Tibial artery (tissue), 4 donors: ENCODE measurements around the gene COX20.

ENCODE experiments used
- DNase-seq, 2 donors: peaks; one replicate each; pipeline ENCODE4 v3.0.0-alpha.2; 2019
- H3K27ac ChIP-seq, 2 donors: fragments of 200-600 bp; sonication (generic) in 1 of 2; 1 replicate in 1 of 2; 2 replicates in 1 of 2; pipeline ENCODE4 v1.5.1; 2018 to 2019; ENCODE audit warnings: mild to moderate bottlenecking in 1 of 2
- H3K27me3 ChIP-seq, 2 donors: fragments of 200-600 bp; sonication (generic) in 1 of 2; one replicate each; pipeline versions ENCODE4 v1.5.1 to v1.6.0; 2016 to 2019
- H3K36me3 ChIP-seq, 3 donors: fragments of 200-600 bp; sonication (generic) in 2 of 3; one replicate each; pipeline ENCODE4 v1.5.1; 2016 to 2019; ENCODE audit warnings: mild to moderate bottlenecking in 2 of 3
- H3K4me1 ChIP-seq, 4 donors: fragments of 200-600 bp; sonication (generic) in 2 of 4; 1 replicate in 3 of 4; 2 replicates in 1 of 4; pipeline ENCODE4 v1.5.1; 2016 to 2019
- H3K4me3 ChIP-seq, 2 donors: fragments of 200-600 bp; sonication (generic) in 1 of 2; 1 replicate in 1 of 2; 2 replicates in 1 of 2; pipeline ENCODE4 v1.5.1; 2018 to 2019; ENCODE audit warnings: mild to moderate bottlenecking in 2 of 2
- H3K9me3 ChIP-seq, 3 donors: fragments of 200-600 bp; sonication (generic) in 1 of 3; one replicate each; pipeline ENCODE4 v1.5.1; 2016 to 2019
- CTCF ChIP-seq, 2 experiments: fragments of 200-600 bp in 1 of 2; fragments of 450-650 bp in 1 of 2; IDR thresholded peaks; one replicate each; pipeline ENCODE4 v1.5.1; 2017 to 2019; ENCODE audit warnings: antibody characterized with exemption in 2 of 2, mild to moderate bottlenecking in 1 of 2, moderate library complexity in 1 of 2
- intact Hi-C: fragments of 100-400 bp; cut with DNase I; formaldehyde crosslinking; loops from one replicate; pipeline ENCODE4 v1.15.0; 2023; ENCODE audit warnings: low total_unique reads

Gene COX20

GRCh38 chr1:244810221-244810620 lies 25.2 kb upstream of the COX20 start:
- Histone ChIP-seq H3K36me3 (no peaks in the 10 kb centered on the region), H3K4me3 (no peak overlapping the region), H3K9me3 (no peaks in the 10 kb centered on the region), H3K27ac (no peak overlapping the region), H3K27me3 (no peaks in the 10 kb centered on the region), H3K4me1 (no peaks in the 10 kb centered on the region)
- TF ChIP-seq CTCF (IDR thresholded peaks at IDR 0.05): no peak
- peak in 1 of 2 donors; percentile 25 for DNase-seq
- intact Hi-C loops: no loop called here

- H3K36me3 ChIP-seq: no peaks in the 10 kb centered on the region
- H3K9me3 ChIP-seq: no peaks in the 10 kb centered on the region
- intact Hi-C loops: no loop called here
- no peaks in the 10 kb centered on the region for H3K4me1 ChIP-seq
- H3K27me3 ChIP-seq: no peaks in the 10 kb centered on the region
- TF ChIP-seq CTCF (IDR thresholded peaks at IDR 0.05): no peak
- no peak overlapping the region for H3K4me3 ChIP-seq
- peak in 1 of 2 donors; percentile 10 for DNase-seq
- no peak overlapping the region for H3K27ac ChIP-seq
Measured at GRCh38 chr1:244813327-244813726, 22.1 kb upstream of the COX20 start.

GRCh38 chr1:244815600-244816099 lies 19.8 kb upstream of the COX20 start:
- H3K9me3 ChIP-seq: no peaks in the 10 kb centered on the region
- no peak overlapping the region for H3K27ac ChIP-seq
- H3K36me3 ChIP-seq: no peaks in the 10 kb centered on the region
- intact Hi-C loops: no loop called here
- no peak for TF ChIP-seq CTCF (IDR thresholded peaks at IDR 0.05)
- peak; percentile 24 to 39 for DNase-seq
- no peak overlapping the region for H3K4me3 ChIP-seq
- H3K27me3 ChIP-seq: no peaks in the 10 kb centered on the region
- H3K4me1 ChIP-seq: no peaks in the 10 kb centered on the region

- H3K9me3 ChIP-seq: no peaks in the 10 kb centered on the region
- H3K4me3 ChIP-seq: no peak overlapping the region
- intact Hi-C loops: no loop called here
- no peaks in the 10 kb centered on the region for H3K27me3 ChIP-seq
- no peak overlapping the region for H3K27ac ChIP-seq
- no peaks in the 10 kb centered on the region for H3K36me3 ChIP-seq
- H3K4me1 ChIP-seq: no peaks in the 10 kb centered on the region
- no peak for DNase-seq
- TF ChIP-seq CTCF (IDR thresholded peaks at IDR 0.05): no peak
Measured at GRCh38 chr1:244817415-244817894, 18.0 kb upstream of the COX20 start.

GRCh38 chr1:244820131-244820530 lies 15.3 kb upstream of the COX20 start:
- no peak overlapping the region for H3K4me3 ChIP-seq
- no peaks in the 10 kb centered on the region for H3K4me1 ChIP-seq
- H3K27me3 ChIP-seq: no peaks in the 10 kb centered on the region
- H3K27ac ChIP-seq: no peak overlapping the region
- peak in 1 of 2 donors; percentile 10 for DNase-seq
- no peak for TF ChIP-seq CTCF (IDR thresholded peaks at IDR 0.05)
- intact Hi-C loops: no loop called here
- H3K9me3 ChIP-seq: no peaks in the 10 kb centered on the region
- H3K36me3 ChIP-seq: no peaks in the 10 kb centered on the region

- no peak for TF ChIP-seq CTCF (IDR thresholded peaks at IDR 0.05)
- peak in 1 of 2 donors; percentile 24 for DNase-seq
- no peak overlapping the region for H3K27ac ChIP-seq
- no peaks in the 10 kb centered on the region for H3K36me3 ChIP-seq
- H3K4me1 ChIP-seq: no peaks in the 10 kb centered on the region
- H3K27me3 ChIP-seq: no peaks in the 10 kb centered on the region
- no peaks in the 10 kb centered on the region for H3K9me3 ChIP-seq
- no peak overlapping the region for H3K4me3 ChIP-seq
- intact Hi-C loops: no loop called here
Measured at GRCh38 chr1:244821134-244821533, 14.3 kb upstream of the COX20 start.
